ENCODE data around the gene RAET1L.
"Not testable (repeated sequence)": the region's sequence is repeated elsewhere in the genome, so short reads cannot be mapped to it uniquely, and the experiment has no call there.

The RAET1L gene

DNA sequence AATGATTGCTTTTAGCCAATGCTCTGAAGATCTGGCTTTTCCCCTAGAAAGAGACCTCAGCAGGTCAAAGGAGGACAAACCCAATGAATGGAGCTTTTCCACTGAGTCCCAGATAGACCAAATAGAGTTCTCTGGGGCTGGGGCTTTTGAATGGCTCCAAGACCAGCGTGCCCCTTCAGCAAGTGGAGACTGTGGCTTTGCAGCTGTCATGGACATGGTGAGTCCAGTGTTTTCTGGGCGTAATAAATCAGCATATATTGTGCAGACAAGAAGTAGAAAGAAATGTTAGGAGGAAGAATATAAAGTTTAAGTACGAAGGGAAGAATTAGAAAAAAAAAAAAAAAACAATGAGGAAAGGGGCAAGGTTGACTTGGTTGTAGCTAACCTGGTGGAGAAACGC, 33.5 kb downstream of the RAET1L start:
- TF ChIP-seq, protein P1, sequence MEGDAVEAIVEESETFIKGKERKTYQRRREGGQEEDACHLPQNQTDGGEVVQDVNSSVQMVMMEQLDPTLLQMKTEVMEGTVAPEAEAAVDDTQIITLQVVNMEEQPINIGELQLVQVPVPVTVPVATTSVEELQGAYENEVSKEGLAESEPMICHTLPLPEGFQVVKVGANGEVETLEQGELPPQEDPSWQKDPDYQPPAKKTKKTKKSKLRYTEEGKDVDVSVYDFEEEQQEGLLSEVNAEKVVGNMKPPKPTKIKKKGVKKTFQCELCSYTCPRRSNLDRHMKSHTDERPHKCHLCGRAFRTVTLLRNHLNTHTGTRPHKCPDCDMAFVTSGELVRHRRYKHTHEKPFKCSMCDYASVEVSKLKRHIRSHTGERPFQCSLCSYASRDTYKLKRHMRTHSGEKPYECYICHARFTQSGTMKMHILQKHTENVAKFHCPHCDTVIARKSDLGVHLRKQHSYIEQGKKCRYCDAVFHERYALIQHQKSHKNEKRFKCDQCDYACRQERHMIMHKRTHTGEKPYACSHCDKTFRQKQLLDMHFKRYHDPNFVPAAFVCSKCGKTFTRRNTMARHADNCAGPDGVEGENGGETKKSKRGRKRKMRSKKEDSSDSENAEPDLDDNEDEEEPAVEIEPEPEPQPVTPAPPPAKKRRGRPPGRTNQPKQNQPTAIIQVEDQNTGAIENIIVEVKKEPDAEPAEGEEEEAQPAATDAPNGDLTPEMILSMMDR (IDR thresholded peaks at IDR 0.05; ENCODE audit: low read depth, low read length, missing control alignments), result no peak
- DNase-seq (ENCODE audit: low read depth), result no peak
- H3K4me3 ChIP-seq (ENCODE audit: low read depth, low read length), result no peak overlapping the region

DNA sequence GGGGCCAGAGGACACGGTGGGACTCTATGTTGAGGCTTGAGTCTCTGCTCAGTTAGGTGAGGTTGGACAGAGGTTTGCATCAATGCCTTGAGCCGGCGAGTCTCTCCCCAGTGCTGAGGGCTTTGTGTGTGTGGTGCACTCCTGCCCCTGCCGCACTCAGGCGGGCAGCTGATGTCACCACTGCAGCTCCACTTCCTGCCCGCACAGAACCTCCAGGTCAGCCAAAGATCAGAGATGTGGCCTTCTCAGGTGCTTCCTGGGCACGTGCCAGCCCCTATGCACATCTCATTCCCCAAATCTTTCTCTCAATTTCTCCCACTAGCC, 33.9 kb downstream of the RAET1L start:
- H3K4me3 ChIP-seq (ENCODE audit: low read depth, low read length); DNase-seq (ENCODE audit: low read depth): not testable (repeated sequence)

DNA sequence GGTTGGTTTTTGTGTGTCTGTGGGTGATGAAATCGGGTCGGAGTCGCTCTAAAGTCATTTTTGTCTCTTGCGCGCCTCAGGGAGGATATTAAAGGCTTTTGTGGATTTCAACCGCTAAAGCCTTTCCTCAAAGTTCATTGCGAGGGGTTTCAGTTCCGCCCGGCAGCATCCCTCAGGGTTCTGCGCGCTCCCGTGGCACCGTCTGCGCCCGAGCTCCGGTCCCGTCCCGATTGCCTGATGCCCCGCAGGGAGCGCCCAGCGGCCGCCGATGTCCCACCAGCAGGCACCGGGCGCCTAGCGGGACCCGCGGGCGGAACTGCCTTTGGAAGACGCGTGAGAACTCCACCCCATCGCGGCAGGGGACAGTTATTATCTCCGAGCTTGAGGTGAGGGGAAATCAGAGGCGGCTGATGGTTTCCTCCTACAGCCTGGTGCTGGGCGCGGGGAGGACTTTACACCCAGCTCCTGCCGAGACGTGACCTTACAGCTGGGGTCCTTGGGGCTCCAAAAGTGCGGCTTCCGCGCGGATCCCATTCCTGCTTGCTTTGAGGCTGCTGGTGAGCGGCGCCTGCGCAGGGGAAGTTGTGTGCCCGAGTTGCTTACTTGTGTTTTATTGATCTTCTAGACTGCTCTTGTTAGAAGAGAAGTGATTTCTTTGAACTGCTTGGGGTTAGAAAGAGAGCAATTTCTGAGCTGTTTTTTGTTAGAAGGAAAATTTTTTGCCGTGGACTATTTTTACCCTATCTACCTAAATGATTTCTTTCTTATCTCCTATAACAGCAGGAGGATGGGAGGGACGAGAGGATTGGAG, 34.5 kb downstream of the RAET1L start:
- TF ChIP-seq, protein P1 (IDR thresholded peaks at IDR 0.05; ENCODE audit: low read depth, low read length, missing control alignments), result no peak
- H3K4me3 ChIP-seq (ENCODE audit: low read depth, low read length), result no peak overlapping the region; the same call in none of the 2 replicates
- no peak for DNase-seq (ENCODE audit: low read depth)

DNA sequence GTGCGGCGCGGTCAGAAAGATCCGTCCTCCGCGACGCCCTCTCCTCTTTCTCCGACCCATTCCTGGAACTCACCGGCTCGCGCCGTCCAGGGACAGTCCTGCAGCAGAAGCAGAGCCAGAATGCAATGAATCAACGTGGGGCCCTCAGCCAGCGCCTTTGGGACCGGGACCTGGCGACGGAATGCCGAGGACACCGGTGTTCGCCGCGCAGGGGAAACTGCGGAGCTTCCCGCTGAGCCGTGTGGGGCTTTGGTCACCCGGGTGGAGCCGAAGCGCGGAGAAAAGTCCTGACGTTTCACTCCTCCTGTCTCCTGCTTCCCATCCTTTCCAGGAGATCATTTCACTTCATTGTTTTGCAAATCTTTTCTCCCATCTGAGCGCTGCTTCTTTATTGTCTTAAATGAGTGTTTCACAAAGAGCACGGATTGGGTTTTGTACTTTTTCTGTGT, 35.1 kb downstream of the RAET1L start:
- TF ChIP-seq, protein P1 (IDR thresholded peaks at IDR 0.05; ENCODE audit: low read depth, low read length, missing control alignments), result no peak
- DNase-seq (ENCODE audit: low read depth), result no peak
- H3K4me3 ChIP-seq (ENCODE audit: low read depth, low read length), result no peak overlapping the region; the same call in 1 of the 2 replicates

DNA sequence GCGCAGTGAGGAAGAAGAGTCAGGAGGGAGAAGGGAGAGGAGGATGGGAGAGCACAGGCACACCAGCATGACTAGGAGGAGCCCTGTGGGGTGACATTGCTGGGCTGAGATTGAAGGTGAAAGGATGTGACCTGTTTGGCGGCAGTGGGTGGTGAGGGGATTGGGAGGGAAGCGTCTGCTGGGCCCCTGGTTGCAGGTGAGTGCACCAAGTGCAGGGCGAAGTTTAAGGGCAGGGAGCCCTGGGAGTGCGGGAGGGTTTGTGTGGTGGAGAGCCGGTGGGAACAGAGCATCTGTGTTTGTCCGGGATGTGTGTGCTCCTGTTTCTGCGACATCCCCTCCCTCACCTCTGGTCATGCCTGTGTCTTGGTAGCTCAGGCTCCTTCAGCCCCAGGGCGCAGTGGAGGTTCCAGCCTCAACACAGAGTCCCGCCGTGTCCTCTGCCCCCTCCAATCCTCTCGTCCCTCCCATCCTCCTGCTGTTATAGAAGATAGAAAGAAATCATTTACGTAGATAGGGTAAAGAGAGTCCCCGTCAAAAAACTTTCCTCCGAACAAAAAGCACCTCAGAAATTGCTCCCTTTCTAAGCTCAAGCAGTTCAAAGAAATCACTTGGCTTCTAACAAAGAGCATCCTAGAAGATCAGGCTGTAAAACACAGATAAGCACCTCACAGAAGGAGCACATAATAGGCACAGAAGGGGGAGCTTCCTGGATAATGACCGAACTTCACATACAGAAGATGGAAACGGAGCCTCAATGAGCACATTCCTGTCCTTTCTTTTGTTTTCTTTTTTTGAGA, 36.6 kb downstream of the RAET1L start:
- TF ChIP-seq, protein P1 (IDR thresholded peaks at IDR 0.05; ENCODE audit: low read depth, low read length, missing control alignments), result no peak
- DNase-seq (ENCODE audit: low read depth), result no peak
- H3K4me3 ChIP-seq (ENCODE audit: low read depth, low read length), result no peak overlapping the region

DNA sequence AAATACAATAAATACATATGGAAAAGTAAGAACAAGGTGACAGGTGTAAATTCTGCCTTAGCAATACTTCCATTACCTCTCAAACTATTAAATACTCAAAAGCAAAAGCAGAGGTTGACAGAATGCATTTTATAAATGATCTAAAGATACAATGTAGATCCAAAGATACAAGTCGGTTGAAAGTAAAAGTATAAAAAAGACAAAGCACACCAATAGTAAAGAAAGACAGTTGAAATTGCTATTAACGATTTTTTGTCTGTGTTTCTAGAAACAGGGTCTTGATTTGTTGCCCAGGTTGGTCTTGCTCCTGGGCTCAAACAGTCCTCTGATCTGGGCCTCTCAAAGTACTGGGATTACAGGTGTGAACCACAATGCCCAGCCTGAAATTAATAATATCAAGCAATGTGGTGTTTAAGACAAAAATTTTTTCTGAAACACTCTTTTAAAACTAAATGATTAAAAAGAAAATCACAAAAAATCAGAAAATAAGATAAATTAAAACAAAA, 37.7 kb downstream of the RAET1L start:
- H3K4me3 ChIP-seq (ENCODE audit: low read depth, low read length), result no peak overlapping the region
- TF ChIP-seq, protein P1 (IDR thresholded peaks at IDR 0.05; ENCODE audit: low read depth, low read length, missing control alignments), result no peak
- DNase-seq (ENCODE audit: low read depth), result no peak

DNA sequence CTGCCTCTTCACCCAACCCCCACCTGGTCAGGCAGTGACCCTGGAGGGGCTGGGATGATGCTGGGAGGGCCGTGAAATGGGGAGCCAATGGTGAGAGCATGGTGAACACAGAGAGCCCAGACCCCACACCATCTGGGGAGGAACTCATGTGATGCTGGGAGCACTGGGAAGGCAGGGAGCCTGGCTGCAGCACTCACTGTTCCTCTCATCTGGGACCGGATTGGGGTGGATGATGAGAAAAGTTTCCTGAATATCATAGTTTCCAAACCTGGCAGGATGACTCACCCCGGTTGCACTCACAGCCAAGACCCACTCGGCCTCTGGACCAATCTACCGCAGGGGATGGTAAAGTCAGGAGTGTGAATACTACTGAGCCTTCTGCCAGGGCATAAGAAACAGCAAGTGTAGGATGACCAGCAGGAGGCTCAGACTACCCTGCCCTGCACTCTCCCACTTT, 39.8 kb downstream of the RAET1L start:
- no peak overlapping the region for H3K4me3 ChIP-seq (ENCODE audit: low read depth, low read length)
- TF ChIP-seq, protein P1 (IDR thresholded peaks at IDR 0.05; ENCODE audit: low read depth, low read length, missing control alignments), result no peak
- DNase-seq (ENCODE audit: low read depth), result no peak

Data from GM12864 (cell line).